Gastroesophageal sphincter (tissue), 3 donors: ENCODE measurements around the gene ID4.

Experiments
- EP300 ChIP-seq: sonication (generic); formaldehyde crosslinking; IDR thresholded peaks from one replicate; pipeline ENCODE4 v1.6.1; 2017; ENCODE audit warnings: antibody characterized with exemption, mild to moderate bottlenecking
- POLR2A ChIP-seq, 2 donors: fragments of 450-650 bp; IDR thresholded peaks; one replicate each; pipeline ENCODE4 v1.6.1; 2017; ENCODE audit warnings: antibody characterized with exemption in 2 of 2, mild to moderate bottlenecking in 2 of 2, moderate library complexity in 1 of 2
- TF ChIP-seq, protein P1 (sequence below), 4 experiments: fragments of 200-600 bp in 2 of 4; fragments of 450-650 bp in 2 of 4; sonication (generic) in 1 of 4; IDR thresholded peaks; one replicate each; pipeline ENCODE4 v1.5.1; 2017 to 2019; ENCODE audit warnings: antibody characterized with exemption in 4 of 4, mild to moderate bottlenecking in 2 of 4, moderate library complexity in 2 of 4

DNA sequence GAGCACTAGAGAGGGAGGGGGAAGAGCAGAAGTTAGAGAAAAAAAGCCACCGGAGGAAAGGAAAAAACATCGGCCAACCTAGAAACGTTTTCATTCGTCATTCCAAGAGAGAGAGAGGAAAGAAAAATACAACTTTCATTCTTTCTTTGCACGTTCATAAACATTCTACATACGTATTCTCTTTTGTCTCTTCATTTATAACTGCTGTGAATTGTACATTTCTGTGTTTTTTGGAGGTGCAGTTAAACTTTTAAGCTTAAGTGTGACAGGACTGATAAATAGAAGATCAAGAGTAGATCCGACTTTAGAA is 2.0 kb downstream of the ID4 start:
- no peak for TF ChIP-seq POLR2A (IDR thresholded peaks at IDR 0.05)
- TF ChIP-seq, protein P1, sequence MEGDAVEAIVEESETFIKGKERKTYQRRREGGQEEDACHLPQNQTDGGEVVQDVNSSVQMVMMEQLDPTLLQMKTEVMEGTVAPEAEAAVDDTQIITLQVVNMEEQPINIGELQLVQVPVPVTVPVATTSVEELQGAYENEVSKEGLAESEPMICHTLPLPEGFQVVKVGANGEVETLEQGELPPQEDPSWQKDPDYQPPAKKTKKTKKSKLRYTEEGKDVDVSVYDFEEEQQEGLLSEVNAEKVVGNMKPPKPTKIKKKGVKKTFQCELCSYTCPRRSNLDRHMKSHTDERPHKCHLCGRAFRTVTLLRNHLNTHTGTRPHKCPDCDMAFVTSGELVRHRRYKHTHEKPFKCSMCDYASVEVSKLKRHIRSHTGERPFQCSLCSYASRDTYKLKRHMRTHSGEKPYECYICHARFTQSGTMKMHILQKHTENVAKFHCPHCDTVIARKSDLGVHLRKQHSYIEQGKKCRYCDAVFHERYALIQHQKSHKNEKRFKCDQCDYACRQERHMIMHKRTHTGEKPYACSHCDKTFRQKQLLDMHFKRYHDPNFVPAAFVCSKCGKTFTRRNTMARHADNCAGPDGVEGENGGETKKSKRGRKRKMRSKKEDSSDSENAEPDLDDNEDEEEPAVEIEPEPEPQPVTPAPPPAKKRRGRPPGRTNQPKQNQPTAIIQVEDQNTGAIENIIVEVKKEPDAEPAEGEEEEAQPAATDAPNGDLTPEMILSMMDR (IDR thresholded peaks at IDR 0.05) = no peak
- TF ChIP-seq EP300 = no peak
